GM18520 (cell line): ENCODE measurements around the gene RTF1.
"Not testable (repeated sequence)": the region's sequence is repeated elsewhere in the genome, so short reads cannot be mapped to it uniquely, and the experiment has no call there.

Experiments
- ATAC-seq: cut with Tn5 transposase; IDR thresholded peaks from one replicate; pipeline ENCODE4 v1.9.1; 2021; ENCODE audit not compliant: unreplicated experiment

RTF1 gene

GRCh38 chr15:41435037-41435786, 18.3 kb downstream of the RTF1 start:
- no peak for ATAC-seq

GRCh38 chr15:41437448-41437847, 20.6 kb downstream of the RTF1 start:
- no peak for ATAC-seq

- no peak for ATAC-seq
Observed at GRCh38 chr15:41438206-41438605, 21.3 kb downstream of the RTF1 start.

- not testable (repeated sequence) for ATAC-seq
Observed at GRCh38 chr15:41438745-41439144, 21.9 kb downstream of the RTF1 start.

GRCh38 chr15:41443275-41443674, 26.4 kb downstream of the RTF1 start:
- no peak for ATAC-seq

GRCh38 chr15:41445399-41445798, 28.5 kb downstream of the RTF1 start:
- no peak for ATAC-seq

- no peak for ATAC-seq
Observed at GRCh38 chr15:41462084-41462795, 45.3 kb downstream of the RTF1 start.

GRCh38 chr15:41464889-41465580, 48.1 kb downstream of the RTF1 start:
- no peak for ATAC-seq

- ATAC-seq = no peak
Observed at GRCh38 chr15:41465822-41466421, 49.0 kb downstream of the RTF1 start.

GRCh38 chr15:41466711-41467110, 49.8 kb downstream of the RTF1 start:
- ATAC-seq = no peak

GRCh38 chr15:41469644-41470043, 52.7 kb downstream of the RTF1 start:
- ATAC-seq = not testable (repeated sequence)

GRCh38 chr15:41473418-41473817, 56.5 kb downstream of the RTF1 start:
- no peak for ATAC-seq

- ATAC-seq = no peak
Observed at GRCh38 chr15:41474436-41474835, 57.5 kb downstream of the RTF1 start.

- ATAC-seq = no peak
Observed at GRCh38 chr15:41474941-41475340, 58.0 kb downstream of the RTF1 start.

- no peak for ATAC-seq
Observed at GRCh38 chr15:41476416-41477048, 59.6 kb downstream of the RTF1 start.

- no peak for ATAC-seq
Observed at GRCh38 chr15:41480396-41481140, 63.7 kb downstream of the RTF1 start.

GRCh38 chr15:41482110-41482877, 65.4 kb downstream of the RTF1 start:
- no peak for ATAC-seq

- peak; percentile 72 for ATAC-seq
Observed at GRCh38 chr15:41483115-41483514, 66.2 kb downstream of the RTF1 start.

GRCh38 chr15:41483519-41483918, 66.6 kb downstream of the RTF1 start:
- ATAC-seq = no peak
